Measurements from ENCODE around the gene HOXA5.

Gene HOXA5

DNA sequence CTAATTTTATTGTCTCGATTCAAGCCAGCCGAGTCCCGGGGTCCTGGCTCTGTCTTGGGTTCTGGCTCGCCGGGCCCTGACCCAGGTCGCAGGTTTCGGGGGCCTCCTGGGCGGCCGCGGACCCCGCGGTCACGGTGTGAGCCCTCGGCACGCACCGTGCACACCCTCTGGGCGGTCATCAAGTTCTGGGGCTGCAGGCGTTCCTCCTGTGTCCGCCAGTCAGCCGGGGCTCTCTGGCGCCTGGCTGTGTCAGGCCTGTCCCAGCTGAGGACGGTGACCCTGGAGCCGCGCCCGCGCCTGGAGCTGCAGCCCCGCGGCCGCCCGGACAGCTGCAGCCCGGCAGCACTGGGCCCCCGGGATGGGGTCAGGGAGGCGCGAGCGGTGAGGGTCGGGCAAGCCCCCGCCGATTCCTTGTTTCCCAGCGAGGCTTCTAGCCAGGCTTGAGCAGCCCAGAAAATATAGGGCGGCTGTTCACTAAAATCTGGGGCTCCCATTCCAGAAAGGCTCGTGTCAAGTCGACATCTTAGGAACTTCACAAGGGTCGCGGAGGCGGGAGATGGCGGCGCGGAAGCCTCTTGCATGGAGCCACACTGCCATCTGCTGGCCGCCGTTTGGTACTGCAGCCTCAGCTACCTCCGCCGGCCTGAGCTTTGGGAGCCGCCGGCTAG, 17.2 kb upstream of the HOXA5 start:
- peak; percentile 78 to 80 for DNase-seq (ENCODE audit: low read depth in 1 of 2, low spot score in 1 of 2)

DNA sequence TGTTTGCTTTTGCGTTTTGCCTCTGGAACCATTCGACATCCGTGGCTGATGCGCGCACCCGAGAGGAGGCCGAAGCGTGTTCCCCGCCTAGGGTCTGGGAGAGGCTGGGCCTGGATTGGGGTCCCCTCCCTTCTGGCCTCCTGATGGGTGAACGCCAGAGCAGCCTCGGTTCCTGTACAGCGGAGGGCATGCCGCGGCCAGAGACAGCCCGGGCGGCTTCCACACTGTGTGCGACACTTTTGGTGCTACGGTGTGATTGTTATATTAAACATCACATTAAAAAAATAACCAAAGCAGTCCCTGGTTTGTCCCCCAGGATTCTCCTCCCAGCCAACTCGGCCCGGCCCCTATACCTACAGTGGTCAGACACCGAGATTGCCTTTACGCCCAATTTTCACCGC, 16.7 kb upstream of the HOXA5 start:
- no peak for DNase-seq (ENCODE audit: low read depth in 1 of 2, low spot score in 1 of 2)

DNA sequence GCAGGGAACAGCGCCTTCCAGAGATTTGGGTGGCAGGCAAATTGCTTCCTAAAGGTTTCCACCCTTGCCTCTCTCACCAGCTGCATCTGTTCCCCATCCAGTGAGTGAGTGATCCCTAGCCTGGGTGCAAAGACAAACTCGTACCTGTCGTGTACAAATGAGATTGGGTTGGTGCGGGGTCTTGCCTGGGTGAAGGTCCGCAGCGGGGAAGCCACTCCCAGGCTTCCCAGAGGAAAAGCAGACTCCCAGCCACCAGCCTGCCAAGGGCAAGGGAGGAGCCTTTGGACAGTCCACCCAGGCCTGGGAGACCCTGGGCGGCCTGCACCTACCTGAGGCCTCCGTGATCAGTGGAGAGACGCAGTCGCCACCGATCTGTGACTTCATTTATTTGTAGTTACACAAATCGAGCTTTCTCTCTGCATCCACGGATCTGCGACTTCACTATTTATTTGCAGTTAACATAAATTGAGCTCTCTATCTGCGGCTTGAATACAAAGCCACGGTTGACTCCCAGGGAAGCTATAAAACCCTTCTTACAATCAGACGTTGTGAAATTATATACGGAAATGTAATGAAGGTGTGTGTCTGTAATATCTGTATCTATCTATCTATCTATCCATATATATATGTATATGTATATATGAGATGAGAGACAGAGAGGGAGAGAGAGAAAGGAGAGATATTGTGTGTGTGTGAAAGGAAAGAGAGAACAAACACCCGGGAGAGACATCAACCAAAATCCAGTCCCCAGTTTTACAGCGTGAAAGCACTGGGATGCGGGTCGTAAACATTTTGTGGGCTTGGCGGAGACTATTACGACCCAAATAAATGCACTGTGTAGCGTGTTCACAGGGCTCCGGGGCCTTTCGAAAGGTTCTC, 16.0 kb upstream of the HOXA5 start:
- no peak for DNase-seq (ENCODE audit: low read depth in 1 of 2, low spot score in 1 of 2)

- no peak for DNase-seq (ENCODE audit: low read depth in 1 of 2, low spot score in 1 of 2)
These were observed 15.2 kb upstream of the HOXA5 start for GRCh38 chr7:27158436-27159265.

DNA sequence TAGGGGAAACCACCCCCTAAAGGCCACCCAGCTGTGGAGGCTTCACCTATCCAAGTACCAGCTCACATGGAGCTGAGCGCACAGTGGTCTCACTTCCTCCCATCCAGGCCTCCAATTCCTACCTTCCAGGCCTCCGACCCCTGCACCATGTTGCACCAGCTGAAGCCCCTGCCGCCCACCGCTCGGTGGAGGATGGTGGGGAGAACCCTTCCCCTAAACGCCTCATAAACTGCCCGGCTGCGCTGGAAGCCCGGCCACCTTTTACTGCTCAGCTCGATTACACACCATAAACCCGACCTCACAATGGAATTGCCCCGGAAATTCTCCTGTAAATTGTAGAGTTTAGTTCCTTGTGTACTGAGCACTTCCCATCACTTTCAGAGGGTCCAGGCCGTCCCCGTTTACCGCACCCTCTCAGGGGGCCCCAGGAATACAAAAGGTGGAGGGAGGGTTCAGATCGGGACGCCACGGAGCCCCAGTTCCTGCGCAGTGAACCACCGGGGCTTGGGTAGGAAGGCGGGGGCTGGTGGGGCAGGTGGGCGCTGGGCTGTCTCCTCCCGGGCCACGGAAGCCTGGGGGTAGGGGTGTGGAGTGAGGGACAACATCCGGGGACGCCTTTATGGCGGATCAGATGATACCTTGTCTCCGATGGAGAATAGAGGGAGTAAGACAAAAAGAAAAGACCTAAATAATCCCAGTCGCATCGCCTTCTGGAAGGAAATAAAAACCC, 14.4 kb upstream of the HOXA5 start:
- DNase-seq (ENCODE audit: low read depth in 1 of 2, low spot score in 1 of 2) = no peak

GRCh38 chr7:27156916-27157701, 13.6 kb upstream of the HOXA5 start:
- no peak for DNase-seq (ENCODE audit: low read depth in 1 of 2, low spot score in 1 of 2)

- no peak for DNase-seq (ENCODE audit: low read depth in 1 of 2, low spot score in 1 of 2)
These were observed 13.0 kb upstream of the HOXA5 start, which contains the start of gene HOXA7 for GRCh38 chr7:27156508-27156898. Gene HOXA7 (minus strand): TSS chr7:27156675. CDS start chr7:27156545, 130 bp downstream.

DNA sequence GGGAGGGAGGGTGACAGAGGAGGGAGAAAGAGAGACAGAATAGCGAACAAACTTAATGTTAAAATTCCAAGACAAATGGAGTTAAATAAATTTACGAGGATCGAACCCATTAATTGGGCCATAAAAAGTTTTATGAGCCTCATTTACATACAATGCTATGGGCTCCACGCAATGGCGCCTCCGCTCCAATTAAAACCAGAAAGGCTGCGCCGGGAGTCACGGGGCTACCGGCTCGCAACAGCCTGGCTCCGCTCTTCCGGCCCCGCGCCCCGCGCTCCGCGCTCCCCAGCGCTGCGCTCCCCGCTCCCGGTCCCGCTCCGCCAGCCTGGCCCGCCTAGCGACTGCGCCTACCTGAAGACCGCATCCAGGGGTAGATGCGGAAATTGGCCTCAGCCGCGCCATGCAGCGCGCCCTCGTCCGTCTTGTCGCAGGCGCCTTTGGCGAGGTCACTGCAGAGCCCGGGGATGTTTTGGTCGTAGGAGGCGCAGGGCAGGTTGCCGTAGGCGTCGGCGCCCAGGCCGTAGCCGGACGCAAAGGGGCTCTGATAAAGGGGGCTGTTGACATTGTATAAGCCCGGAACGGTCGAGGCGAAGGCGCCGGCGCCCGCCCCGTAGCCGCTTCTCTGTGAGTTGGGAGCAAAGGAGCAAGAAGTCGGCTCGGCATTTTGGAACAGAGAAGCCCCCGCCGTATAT, 12.5 kb upstream of the HOXA5 start:
- DNase-seq (ENCODE audit: low read depth in 1 of 2, low spot score in 1 of 2) = no peak

DNA sequence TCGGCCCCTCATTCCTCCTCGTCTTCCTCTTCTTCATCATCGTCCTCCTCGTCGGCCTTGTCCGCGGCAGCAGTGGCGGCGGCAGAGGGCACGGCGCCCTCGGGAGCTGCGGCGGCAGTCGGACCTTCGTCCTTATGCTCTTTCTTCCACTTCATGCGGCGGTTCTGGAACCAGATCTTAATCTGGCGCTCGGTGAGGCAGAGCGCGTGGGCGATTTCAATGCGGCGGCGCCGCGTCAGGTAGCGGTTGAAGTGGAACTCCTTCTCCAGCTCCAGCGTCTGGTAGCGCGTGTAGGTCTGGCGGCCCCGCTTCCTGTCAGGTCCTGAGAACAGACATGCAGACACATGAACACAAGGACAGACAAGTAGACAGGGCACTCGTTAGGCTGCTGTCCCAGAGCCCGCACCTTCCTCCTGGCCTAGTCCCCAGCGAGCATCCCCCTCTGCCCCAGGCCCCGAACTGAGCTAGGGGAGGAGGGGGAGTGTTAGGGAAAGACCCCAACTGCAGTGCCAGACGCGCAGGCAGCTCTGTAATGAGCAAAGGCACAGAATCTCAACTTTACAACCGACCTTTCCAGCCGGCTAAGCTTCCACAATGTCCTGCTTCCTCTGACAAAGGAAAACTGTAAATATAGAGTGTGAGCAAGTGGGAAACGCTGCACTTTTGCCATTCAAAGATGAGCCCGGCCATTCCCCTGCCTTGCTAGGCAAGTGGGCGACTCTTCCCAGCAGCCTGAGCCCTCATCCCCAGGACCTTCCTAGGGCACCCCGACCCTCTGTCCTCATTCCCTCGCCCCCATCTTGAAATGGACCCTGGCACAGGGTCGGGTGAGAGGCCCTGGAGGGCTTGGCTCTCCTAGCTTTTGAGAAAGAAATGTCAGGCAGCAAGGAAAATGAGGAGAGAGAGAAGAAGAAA, 11.7 kb upstream of the HOXA5 start:
- no peak for DNase-seq (ENCODE audit: low read depth in 1 of 2, low spot score in 1 of 2)

GRCh38 chr7:27154369-27154768, 10.9 kb upstream of the HOXA5 start:
- no peak for DNase-seq (ENCODE audit: low read depth in 1 of 2, low spot score in 1 of 2)

- no peak for DNase-seq (ENCODE audit: low read depth in 1 of 2, low spot score in 1 of 2)
These were observed 10.0 kb upstream of the HOXA5 start for GRCh38 chr7:27153526-27153925.

GRCh38 chr7:27152816-27153442, 9.4 kb upstream of the HOXA5 start:
- no peak for DNase-seq (ENCODE audit: low read depth in 1 of 2, low spot score in 1 of 2)

GRCh38 chr7:27151931-27152815, 8.7 kb upstream of the HOXA5 start, which contains the start of gene HOXA3:
Gene HOXA3 (minus strand): TSS chr7:27152583. CDS start chr7:27110640, 41,943 bp downstream.
- no peak for DNase-seq (ENCODE audit: low read depth in 1 of 2, low spot score in 1 of 2)

DNA sequence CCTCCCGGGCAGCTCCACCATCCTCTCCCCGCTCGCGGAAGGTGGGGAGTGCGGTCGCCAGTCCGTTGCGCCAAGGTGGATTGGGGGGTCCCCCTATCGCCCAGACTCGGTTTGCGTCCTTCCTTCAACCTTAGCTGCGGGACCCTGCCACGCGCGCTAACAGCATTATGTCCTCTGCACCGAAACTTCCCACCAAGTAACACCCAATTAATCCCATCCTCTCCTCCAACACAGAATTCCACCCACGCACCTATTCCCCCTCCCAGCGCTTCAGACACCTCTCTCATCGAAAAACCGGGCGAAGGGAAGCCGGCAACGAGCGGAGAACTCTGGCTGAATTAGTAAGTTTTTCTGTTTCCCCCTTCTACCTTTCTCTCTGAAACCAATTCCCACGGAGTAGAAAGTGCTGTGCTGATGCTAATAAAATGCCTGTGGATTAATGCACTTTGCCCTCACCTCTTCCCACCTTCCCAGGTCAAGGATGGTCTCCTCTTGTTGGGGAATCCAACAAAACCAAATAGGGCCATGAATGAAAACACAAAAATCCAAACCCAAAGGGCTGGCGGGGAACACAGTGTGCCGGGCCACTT, 8.0 kb upstream of the HOXA5 start:
- no peak for DNase-seq (ENCODE audit: low read depth in 1 of 2, low spot score in 1 of 2)

DNA sequence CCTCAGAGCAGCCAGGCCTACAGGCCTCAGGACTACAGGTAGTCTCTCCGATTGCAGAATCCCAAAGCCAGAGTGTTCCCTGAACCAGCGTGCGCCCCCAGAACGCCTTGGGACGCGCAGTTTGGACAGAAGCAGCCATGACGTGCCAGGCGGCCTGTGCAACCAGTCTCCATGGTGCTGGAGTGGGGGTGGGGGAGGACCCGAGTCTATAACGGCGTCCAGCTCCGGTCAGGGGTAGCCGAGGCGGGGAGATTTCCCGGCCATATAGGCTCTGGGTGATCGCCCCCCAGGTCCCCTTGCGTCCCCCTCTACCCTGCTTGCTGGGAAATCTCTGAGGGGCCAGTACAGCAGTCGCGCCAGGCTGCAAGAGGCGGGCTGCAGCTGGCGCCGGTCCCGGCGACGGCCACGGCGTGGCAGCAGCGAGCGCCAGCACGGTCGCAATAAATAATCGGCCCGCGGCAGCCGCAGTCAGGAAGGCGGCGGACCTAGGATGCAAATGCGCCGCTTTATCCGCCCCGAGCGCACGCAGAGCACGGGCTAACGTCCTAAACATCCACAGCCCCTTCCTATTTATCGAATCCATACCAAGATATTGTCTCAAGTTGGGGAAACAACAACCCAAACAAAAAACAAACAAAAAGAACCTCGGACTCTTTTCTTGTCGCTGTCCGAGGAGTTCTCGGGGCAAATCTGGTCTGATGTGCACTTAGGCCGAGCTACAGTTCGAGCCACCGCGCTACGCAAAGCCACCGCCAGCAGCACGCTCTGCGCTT, 7.3 kb upstream of the HOXA5 start:
- DNase-seq (ENCODE audit: low read depth in 1 of 2, low spot score in 1 of 2) = no peak
